Liver (tissue), 9 donors: ENCODE measurements around the gene HOXD9. TPM values are rescaled to one million over a fixed set of nuclear protein-coding genes. Genes with fewer than 3 reads are reported as not detected.

Experiments
- DNase-seq: peaks from one replicate; pipeline ENCODE4 v3.0.0-alpha.2; 2017; ENCODE audit warnings: low spot score
- H3K27ac ChIP-seq, 2 donors: one replicate each; pipeline ENCODE4 v1.7.0; 2013; ENCODE audit warnings: inconsistent platforms in 2 of 2, low read length in 2 of 2, control low read depth in 1 of 2, low read depth in 1 of 2, mild to moderate bottlenecking in 1 of 2
- H3K27me3 ChIP-seq, 4 donors: one replicate each; pipeline versions ENCODE4 v1.6.1 to v1.7.0; 2013; ENCODE audit warnings: low read length in 3 of 4, inconsistent platforms in 1 of 4, mild to moderate bottlenecking in 1 of 4, moderate library complexity in 1 of 4; ENCODE audit not compliant: control insufficient read depth in 4 of 4, insufficient read depth in 4 of 4
- H3K36me3 ChIP-seq, 4 donors: one replicate each; pipeline versions ENCODE4 v1.6.1 to v1.7.0; 2013; ENCODE audit warnings: low read length in 3 of 4, mild to moderate bottlenecking in 3 of 4, low read depth in 1 of 4, moderate library complexity in 1 of 4; ENCODE audit not compliant: control insufficient read depth in 4 of 4, insufficient read depth in 3 of 4
- H3K4me1 ChIP-seq, 4 donors: one replicate each; pipeline versions ENCODE4 v1.6.1 to v1.7.0; 2013; ENCODE audit warnings: low read length in 3 of 4, mild to moderate bottlenecking in 3 of 4, moderate library complexity in 1 of 4; ENCODE audit not compliant: control insufficient read depth in 4 of 4, insufficient read depth in 4 of 4
- H3K4me3 ChIP-seq, 3 donors: one replicate each; pipeline versions ENCODE4 v1.6.1 to v1.7.0; 2013; ENCODE audit warnings: low read length in 3 of 3, control low read depth in 1 of 3, low read depth in 1 of 3, mild to moderate bottlenecking in 1 of 3
- H3K9ac ChIP-seq, 2 donors: one replicate each; pipeline ENCODE4 v1.7.0; 2013; ENCODE audit warnings: low read length in 2 of 2, mild to moderate bottlenecking in 2 of 2, moderate library complexity in 2 of 2, control low read depth in 1 of 2, low read depth in 1 of 2
- H3K9me3 ChIP-seq, 4 donors: one replicate each; pipeline versions ENCODE4 v1.6.1 to v1.7.0; 2013; ENCODE audit warnings: low read length in 3 of 4; ENCODE audit not compliant: control insufficient read depth in 4 of 4
- FOXA1 ChIP-seq: IDR thresholded peaks from 2 replicates; pipeline ENCODE4 v1.6.1; 2016; ENCODE audit warnings: antibody characterized with exemption
- FOXA2 ChIP-seq: IDR thresholded peaks from 2 replicates; pipeline ENCODE4 v1.6.1; 2016; ENCODE audit warnings: antibody characterized with exemption
- GABPA ChIP-seq, 2 donors: IDR thresholded peaks in 1 of 2; conservative IDR thresholded peaks in 1 of 2; 2 replicates each; pipeline ENCODE4 v1.6.1; 2016; ENCODE audit warnings: antibody characterized with exemption in 2 of 2, mild to moderate bottlenecking in 1 of 2, moderate library complexity in 1 of 2
- HNF4A ChIP-seq, 2 donors: conservative IDR thresholded peaks; 2 replicates each; pipeline ENCODE4 v1.6.1; 2016; ENCODE audit warnings: antibody characterized with exemption in 2 of 2, mild to moderate bottlenecking in 2 of 2
- HNF4G ChIP-seq: IDR thresholded peaks from 2 replicates; pipeline ENCODE4 v1.6.1; 2016; ENCODE audit warnings: antibody characterized with exemption
- JUND ChIP-seq, 2 donors: IDR thresholded peaks; 2 replicates each; pipeline ENCODE4 v1.6.1; 2016; ENCODE audit warnings: antibody characterized with exemption in 2 of 2
- RAD21 ChIP-seq, 2 donors: IDR thresholded peaks; 2 replicates each; pipeline ENCODE4 v1.6.1; 2016; ENCODE audit warnings: antibody characterized with exemption in 2 of 2, mild to moderate bottlenecking in 2 of 2
- TAF1 ChIP-seq: conservative IDR thresholded peaks from 2 replicates; pipeline ENCODE4 v1.6.1; 2016; ENCODE audit warnings: antibody characterized with exemption, mild to moderate bottlenecking
- WGBS: extraction: QIAGEN DNeasy Blood & Tissue Kit; methylation state at CpG from one replicate; pipeline ENCODE4 v1.1.7; 2013; 5-methylcytosine and 5-hydroxymethylcytosine counted together
- polyA plus RNA-seq, 2 donors: library from polyadenylated mRNA; stranded (reverse) in 1 of 2; unstranded in 1 of 2; fragments of 200-250 nt in 1 of 2; fragments of >200 nt in 1 of 2; fragmentation: Nextera tagmentation in 1 of 2; extraction: Ambion mirVana in 1 of 2; gene quantifications; one replicate each; pipeline versions ENCODE4 v1.2.1 to v1.2.3, GENCODE V29; 2013 to 2015
- total RNA-seq, 2 donors: library from RNA; depleted of rRNA; stranded (reverse); fragments of >200 nt; gene quantifications; one replicate each; pipeline ENCODE4 v1.2.3, GENCODE V29; 2014
- TF ChIP-seq, protein P1 (sequence below): IDR thresholded peaks from 2 replicates; pipeline ENCODE4 v1.6.1; 2016; ENCODE audit warnings: antibody characterized with exemption, mild to moderate bottlenecking
- TF ChIP-seq, protein P2 (sequence below): IDR thresholded peaks from 2 replicates; pipeline ENCODE4 v1.6.1; 2016; ENCODE audit warnings: antibody characterized with exemption
- TF ChIP-seq, protein P3 (sequence below): fragments of 150-350 bp; IDR thresholded peaks from 2 replicates; pipeline ENCODE4 v1.5.1; 2017; ENCODE audit warnings: improper control_type of control experiment, low read depth, low read length; ENCODE audit not compliant: missing input control
- donor health status: healthy.
- donor health status: healthy.
- donor health status: healthy.
- donor health status: healthy.
- donor health status: healthy.

The HOXD9 gene
- total and polyA plus RNA-seq, 4 donors: 0.07 TPM; not detected in 3

DNA sequence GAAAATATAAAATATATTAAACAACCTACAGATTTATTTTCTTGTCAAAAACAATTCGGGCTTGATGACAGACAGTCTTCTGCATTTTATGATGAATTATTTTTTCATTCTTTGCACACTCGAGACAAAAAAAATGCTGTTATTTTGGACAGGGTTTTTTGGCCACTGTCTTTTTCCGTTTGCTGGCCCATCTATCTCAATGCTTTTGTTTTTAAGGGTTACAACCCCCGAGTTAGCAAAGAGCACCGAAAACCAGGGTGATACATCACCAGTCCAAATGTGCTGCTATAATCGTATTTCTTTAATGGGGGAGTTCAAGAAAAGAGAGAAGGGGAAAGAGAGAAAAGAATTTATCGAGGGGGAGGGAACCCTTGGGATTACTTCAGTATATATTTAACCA is 46.5 kb upstream of the HOXD9 start:
- Histone ChIP-seq H3K27me3 (peaks cover 0 to 57% (median 34%) of the 10 kb centered on the region in 4 donors), H3K4me3 (no peak overlapping the region), H3K9me3 (peaks cover 0 to 7% (median 2%) of the 10 kb centered on the region in 4 donors), H3K9ac (no peak overlapping the region), H3K36me3 (no peaks in the 10 kb centered on the region), H3K4me1 (peaks cover 0 to 16% (median 4%) of the 10 kb centered on the region in 4 donors), H3K27ac (no peak overlapping the region)
- TF ChIP-seq RAD21 (IDR thresholded peaks at IDR 0.05): no peak
- no peak for TF ChIP-seq FOXA1
- TF ChIP-seq GABPA (IDR thresholded peaks at IDR 0.05 in 1 of 2, conservative IDR thresholded peaks at IDR 0.05 in 1 of 2): no peak
- no peak for TF ChIP-seq JUND (IDR thresholded peaks at IDR 0.05)
- TF ChIP-seq HNF4G: no peak
- TF ChIP-seq, protein P1, sequence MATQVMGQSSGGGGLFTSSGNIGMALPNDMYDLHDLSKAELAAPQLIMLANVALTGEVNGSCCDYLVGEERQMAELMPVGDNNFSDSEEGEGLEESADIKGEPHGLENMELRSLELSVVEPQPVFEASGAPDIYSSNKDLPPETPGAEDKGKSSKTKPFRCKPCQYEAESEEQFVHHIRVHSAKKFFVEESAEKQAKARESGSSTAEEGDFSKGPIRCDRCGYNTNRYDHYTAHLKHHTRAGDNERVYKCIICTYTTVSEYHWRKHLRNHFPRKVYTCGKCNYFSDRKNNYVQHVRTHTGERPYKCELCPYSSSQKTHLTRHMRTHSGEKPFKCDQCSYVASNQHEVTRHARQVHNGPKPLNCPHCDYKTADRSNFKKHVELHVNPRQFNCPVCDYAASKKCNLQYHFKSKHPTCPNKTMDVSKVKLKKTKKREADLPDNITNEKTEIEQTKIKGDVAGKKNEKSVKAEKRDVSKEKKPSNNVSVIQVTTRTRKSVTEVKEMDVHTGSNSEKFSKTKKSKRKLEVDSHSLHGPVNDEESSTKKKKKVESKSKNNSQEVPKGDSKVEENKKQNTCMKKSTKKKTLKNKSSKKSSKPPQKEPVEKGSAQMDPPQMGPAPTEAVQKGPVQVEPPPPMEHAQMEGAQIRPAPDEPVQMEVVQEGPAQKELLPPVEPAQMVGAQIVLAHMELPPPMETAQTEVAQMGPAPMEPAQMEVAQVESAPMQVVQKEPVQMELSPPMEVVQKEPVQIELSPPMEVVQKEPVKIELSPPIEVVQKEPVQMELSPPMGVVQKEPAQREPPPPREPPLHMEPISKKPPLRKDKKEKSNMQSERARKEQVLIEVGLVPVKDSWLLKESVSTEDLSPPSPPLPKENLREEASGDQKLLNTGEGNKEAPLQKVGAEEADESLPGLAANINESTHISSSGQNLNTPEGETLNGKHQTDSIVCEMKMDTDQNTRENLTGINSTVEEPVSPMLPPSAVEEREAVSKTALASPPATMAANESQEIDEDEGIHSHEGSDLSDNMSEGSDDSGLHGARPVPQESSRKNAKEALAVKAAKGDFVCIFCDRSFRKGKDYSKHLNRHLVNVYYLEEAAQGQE: no peak
- TF ChIP-seq TAF1: no peak
- no peak for TF ChIP-seq HNF4A (conservative IDR thresholded peaks at IDR 0.05)
- TF ChIP-seq, protein P2, sequence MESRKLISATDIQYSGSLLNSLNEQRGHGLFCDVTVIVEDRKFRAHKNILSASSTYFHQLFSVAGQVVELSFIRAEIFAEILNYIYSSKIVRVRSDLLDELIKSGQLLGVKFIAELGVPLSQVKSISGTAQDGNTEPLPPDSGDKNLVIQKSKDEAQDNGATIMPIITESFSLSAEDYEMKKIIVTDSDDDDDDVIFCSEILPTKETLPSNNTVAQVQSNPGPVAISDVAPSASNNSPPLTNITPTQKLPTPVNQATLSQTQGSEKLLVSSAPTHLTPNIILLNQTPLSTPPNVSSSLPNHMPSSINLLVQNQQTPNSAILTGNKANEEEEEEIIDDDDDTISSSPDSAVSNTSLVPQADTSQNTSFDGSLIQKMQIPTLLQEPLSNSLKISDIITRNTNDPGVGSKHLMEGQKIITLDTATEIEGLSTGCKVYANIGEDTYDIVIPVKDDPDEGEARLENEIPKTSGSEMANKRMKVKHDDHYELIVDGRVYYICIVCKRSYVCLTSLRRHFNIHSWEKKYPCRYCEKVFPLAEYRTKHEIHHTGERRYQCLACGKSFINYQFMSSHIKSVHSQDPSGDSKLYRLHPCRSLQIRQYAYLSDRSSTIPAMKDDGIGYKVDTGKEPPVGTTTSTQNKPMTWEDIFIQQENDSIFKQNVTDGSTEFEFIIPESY: no peak
- TF ChIP-seq, protein P3, sequence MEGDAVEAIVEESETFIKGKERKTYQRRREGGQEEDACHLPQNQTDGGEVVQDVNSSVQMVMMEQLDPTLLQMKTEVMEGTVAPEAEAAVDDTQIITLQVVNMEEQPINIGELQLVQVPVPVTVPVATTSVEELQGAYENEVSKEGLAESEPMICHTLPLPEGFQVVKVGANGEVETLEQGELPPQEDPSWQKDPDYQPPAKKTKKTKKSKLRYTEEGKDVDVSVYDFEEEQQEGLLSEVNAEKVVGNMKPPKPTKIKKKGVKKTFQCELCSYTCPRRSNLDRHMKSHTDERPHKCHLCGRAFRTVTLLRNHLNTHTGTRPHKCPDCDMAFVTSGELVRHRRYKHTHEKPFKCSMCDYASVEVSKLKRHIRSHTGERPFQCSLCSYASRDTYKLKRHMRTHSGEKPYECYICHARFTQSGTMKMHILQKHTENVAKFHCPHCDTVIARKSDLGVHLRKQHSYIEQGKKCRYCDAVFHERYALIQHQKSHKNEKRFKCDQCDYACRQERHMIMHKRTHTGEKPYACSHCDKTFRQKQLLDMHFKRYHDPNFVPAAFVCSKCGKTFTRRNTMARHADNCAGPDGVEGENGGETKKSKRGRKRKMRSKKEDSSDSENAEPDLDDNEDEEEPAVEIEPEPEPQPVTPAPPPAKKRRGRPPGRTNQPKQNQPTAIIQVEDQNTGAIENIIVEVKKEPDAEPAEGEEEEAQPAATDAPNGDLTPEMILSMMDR: no peak
- 18% methylated on average over 7 of the region's 7 CpGs for WGBS
- DNase-seq: no peak

DNA sequence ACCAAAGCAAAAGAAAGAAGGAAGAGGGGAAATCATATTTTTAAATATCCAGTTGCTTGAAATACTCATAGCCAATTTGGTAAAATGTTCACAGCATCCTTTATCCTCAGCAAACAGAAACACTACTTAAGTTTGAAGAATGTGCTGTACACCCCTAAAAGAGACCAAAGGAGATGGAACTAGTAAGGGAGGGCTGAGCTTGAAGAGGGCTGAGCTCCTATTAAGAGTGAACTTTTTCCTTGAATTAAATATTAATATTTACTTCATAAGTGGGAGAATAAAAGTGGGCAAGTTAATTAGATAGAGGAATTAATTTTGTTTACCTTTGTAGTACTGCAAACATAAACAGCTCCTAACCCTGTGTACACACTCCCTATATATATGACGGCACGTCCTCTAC is 45.7 kb upstream of the HOXD9 start:
- Histone ChIP-seq H3K9ac (no peak overlapping the region), H3K27me3 (peaks cover 2 to 61% (median 34%) of the 10 kb centered on the region in 4 donors), H3K27ac (no peak overlapping the region), H3K9me3 (peaks cover 0 to 14% (median 3%) of the 10 kb centered on the region in 4 donors), H3K4me3 (no peak overlapping the region), H3K36me3 (no peaks in the 10 kb centered on the region), H3K4me1 (peaks cover 0 to 16% (median 4%) of the 10 kb centered on the region in 4 donors)
- 14% methylated on average over 2 of the region's 2 CpGs for WGBS
- DNase-seq: no peak
- no peak for TF ChIP-seq HNF4G
- no peak for TF ChIP-seq RAD21 (IDR thresholded peaks at IDR 0.05)
- no peak for TF ChIP-seq FOXA2
- TF ChIP-seq TAF1: no peak
- TF ChIP-seq, protein P1: no peak
- no peak for TF ChIP-seq JUND (IDR thresholded peaks at IDR 0.05)
